Measurements from ENCODE around the gene CKB. TPM values are rescaled to one million over a fixed set of nuclear protein-coding genes. Genes with fewer than 3 reads are reported as not detected.

CKB gene
- total RNA-seq, 1 experiment from 2014 or later: 672 TPM

Other genes with a start within 250 kb of the CKB start
- gene EIF5, start 188.6 kb downstream of the CKB start, total RNA-seq (2014; rRNA removed; shearing (Covaris generic)): 265 and 299 TPM in 2 replicates
- 47.9 and 84.8 TPM in 2 replicates for gene MARK3, start 137.4 kb downstream of the CKB start, total RNA-seq (2014; rRNA removed; shearing (Covaris generic))
- gene TRMT61A, start 6.4 kb upstream of the CKB start, total RNA-seq (2014; rRNA removed; shearing (Covaris generic)): 17.6 and 29.3 TPM in 2 replicates
- 4.0 and 12.2 TPM in 2 replicates for gene BAG5, start 39.8 kb upstream of the CKB start, total RNA-seq (2014; rRNA removed; shearing (Covaris generic))
- 29.7 and 34.7 TPM in 2 replicates for gene COA8, start 40.1 kb upstream of the CKB start, total RNA-seq (2014; rRNA removed; shearing (Covaris generic))
- 87.3 and 184 TPM in 2 replicates for gene KLC1, start 106.4 kb upstream of the CKB start, total RNA-seq (2014; rRNA removed; shearing (Covaris generic))
- gene XRCC3, start 192.6 kb upstream of the CKB start, total RNA-seq (2014; rRNA removed; shearing (Covaris generic)): 52.7 and 53.0 TPM in 2 replicates
- gene ZFYVE21, start 193.0 kb upstream of the CKB start, total RNA-seq (2014; rRNA removed; shearing (Covaris generic)): 18.1 and 23.4 TPM in 2 replicates

Measured in G401 (cell line).